ENCODE measurements around the gene PTPRS.

DNA sequence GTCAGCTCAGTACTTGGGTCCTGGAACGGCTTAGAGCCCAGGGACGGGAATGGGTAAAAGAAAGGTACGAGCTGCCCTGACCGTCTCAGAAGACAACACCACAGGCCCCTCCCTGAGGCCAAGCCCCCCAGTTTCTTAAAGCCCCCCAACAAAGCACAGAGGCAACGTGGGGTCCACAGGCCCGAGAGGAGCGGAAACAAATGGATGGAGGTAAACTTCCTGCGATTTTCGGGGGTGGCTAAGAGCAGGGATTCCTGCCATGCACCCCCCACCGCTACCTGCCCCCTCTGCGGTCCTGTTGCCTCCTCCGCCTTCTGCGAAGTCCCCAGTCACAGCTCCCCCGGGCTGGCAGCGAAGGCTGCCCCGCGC, 48.2 kb downstream of the PTPRS start:
- TF ChIP-seq, protein P1, sequence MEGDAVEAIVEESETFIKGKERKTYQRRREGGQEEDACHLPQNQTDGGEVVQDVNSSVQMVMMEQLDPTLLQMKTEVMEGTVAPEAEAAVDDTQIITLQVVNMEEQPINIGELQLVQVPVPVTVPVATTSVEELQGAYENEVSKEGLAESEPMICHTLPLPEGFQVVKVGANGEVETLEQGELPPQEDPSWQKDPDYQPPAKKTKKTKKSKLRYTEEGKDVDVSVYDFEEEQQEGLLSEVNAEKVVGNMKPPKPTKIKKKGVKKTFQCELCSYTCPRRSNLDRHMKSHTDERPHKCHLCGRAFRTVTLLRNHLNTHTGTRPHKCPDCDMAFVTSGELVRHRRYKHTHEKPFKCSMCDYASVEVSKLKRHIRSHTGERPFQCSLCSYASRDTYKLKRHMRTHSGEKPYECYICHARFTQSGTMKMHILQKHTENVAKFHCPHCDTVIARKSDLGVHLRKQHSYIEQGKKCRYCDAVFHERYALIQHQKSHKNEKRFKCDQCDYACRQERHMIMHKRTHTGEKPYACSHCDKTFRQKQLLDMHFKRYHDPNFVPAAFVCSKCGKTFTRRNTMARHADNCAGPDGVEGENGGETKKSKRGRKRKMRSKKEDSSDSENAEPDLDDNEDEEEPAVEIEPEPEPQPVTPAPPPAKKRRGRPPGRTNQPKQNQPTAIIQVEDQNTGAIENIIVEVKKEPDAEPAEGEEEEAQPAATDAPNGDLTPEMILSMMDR (IDR thresholded peaks at IDR 0.05; ENCODE audit: low read depth, low read length): no peak
- no peak for TF ChIP-seq EZH2phosphoT487 (IDR thresholded peaks at IDR 0.05; ENCODE audit: low read depth)
